Subcutaneous abdominal adipose tissue (tissue), 5 donors: ENCODE results near the gene SCN5A.

Experiments used
- H3K27ac ChIP-seq: one replicate; pipeline ENCODE4 v1.7.0; 2013; ENCODE audit warnings: low read depth, mild to moderate bottlenecking, inconsistent platforms, low read length, moderate library complexity
- H3K27me3 ChIP-seq, 5 donors: one replicate each; pipeline ENCODE4 v1.7.0; 2013; ENCODE audit warnings: low read length in 5 of 5, inconsistent platforms in 1 of 5; ENCODE audit not compliant: control insufficient read depth in 5 of 5, insufficient read depth in 4 of 5
- H3K36me3 ChIP-seq, 5 donors: one replicate each; pipeline ENCODE4 v1.7.0; 2013; ENCODE audit warnings: low read length in 5 of 5; ENCODE audit not compliant: control insufficient read depth in 5 of 5, insufficient read depth in 5 of 5
- H3K4me1 ChIP-seq, 5 donors: one replicate each; pipeline ENCODE4 v1.7.0; 2013; ENCODE audit warnings: low read length in 5 of 5, mild to moderate bottlenecking in 3 of 5, moderate library complexity in 1 of 5; ENCODE audit not compliant: control insufficient read depth in 5 of 5, insufficient read depth in 5 of 5
- H3K4me3 ChIP-seq, 5 donors: one replicate each; pipeline ENCODE4 v1.7.0; 2013; ENCODE audit warnings: low read length in 5 of 5, low read depth in 1 of 5
- H3K9ac ChIP-seq, 5 donors: one replicate each; pipeline ENCODE4 v1.7.0; 2013; ENCODE audit warnings: low read length in 5 of 5, mild to moderate bottlenecking in 4 of 5, moderate library complexity in 3 of 5
- H3K9me3 ChIP-seq, 5 donors: one replicate each; pipeline ENCODE4 v1.7.0; 2013; ENCODE audit warnings: low read length in 5 of 5; ENCODE audit not compliant: control insufficient read depth in 5 of 5
- donor health status: healthy.
- donor health status: healthy.
- donor health status: healthy.
- donor health status: healthy.
- donor health status: healthy.

SCN5A gene

DNA sequence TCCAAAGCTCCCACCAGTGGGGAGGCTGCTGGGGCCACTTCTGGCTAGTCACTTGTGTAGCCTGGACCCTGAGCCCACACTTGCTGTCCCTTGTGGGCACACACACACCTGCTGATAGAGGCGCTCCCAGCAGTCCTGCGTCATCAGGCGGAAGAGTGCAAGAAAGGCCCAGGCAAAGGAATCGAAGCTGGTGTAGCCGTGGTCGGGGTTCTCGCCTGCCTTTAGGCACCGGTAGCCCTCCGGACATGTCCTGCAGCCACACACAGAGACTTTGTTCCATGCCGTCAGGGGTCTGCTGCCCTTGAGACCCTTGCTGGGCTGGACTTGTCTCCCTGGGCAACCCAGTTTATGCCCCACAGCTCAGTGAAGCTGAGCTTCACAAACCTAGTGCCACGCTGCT lies 42.9 kb downstream of the SCN5A start:
- H3K4me3 ChIP-seq: no peak overlapping the region
- no peaks in the 10 kb centered on the region for H3K9me3 ChIP-seq
- no peak overlapping the region for H3K27ac ChIP-seq
- no peak overlapping the region for H3K9ac ChIP-seq
- H3K4me1 ChIP-seq: no peaks in the 10 kb centered on the region
- no peaks in the 10 kb centered on the region for H3K27me3 ChIP-seq
- H3K36me3 ChIP-seq: no peaks in the 10 kb centered on the region

DNA sequence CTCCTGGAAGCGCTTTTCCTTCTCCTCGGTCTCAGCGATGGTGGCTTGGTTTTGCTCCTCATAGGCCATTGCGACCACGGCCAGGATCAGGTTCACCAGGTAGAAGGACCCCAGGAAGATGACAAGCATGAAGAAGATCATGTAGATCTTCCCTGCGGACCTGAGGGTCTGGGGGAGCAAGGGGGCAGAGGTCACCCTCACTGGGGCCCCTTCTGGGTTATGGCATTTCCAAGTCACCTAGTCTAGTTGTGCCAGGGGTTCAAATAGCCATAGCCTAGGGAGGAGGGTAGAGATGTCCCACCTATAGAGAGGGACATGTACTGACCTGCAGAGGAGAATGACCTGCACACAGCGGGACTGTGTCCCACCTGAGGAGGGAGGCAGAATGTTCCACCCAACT lies 43.5 kb downstream of the SCN5A start:
- H3K4me1 ChIP-seq: no peaks in the 10 kb centered on the region
- no peak overlapping the region for H3K27ac ChIP-seq
- H3K27me3 ChIP-seq: no peaks in the 10 kb centered on the region
- H3K4me3 ChIP-seq: no peak overlapping the region
- H3K9me3 ChIP-seq: no peaks in the 10 kb centered on the region
- no peak overlapping the region for H3K9ac ChIP-seq
- H3K36me3 ChIP-seq: no peaks in the 10 kb centered on the region

DNA sequence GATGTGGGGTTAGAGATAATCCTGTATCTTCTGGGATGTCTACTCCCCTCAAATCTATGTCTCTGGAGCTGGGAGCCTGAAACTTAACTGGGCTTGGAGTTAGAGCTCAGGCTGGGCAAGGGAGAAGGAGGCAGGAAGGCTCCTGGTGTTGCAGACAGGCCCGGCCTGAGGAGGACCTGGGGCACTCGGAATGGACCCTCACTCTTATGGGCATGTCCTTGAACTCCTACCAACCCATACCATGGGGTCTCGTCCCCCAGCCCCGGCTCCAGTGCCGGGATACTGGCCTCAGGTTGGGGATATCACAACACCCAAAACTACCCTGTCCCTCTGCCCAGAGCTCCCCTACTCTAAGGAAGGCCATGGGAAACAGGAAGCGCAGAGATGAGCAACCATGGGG lies 45.2 kb downstream of the SCN5A start:
- Histone ChIP-seq H3K27me3 (no peaks in the 10 kb centered on the region), H3K4me3 (no peak overlapping the region), H3K9ac (no peak overlapping the region), H3K36me3 (no peaks in the 10 kb centered on the region), H3K27ac (no peak overlapping the region), H3K4me1 (no peaks in the 10 kb centered on the region), H3K9me3 (peaks cover 0 to 3% (median 0%) of the 10 kb centered on the region in 5 donors)

DNA sequence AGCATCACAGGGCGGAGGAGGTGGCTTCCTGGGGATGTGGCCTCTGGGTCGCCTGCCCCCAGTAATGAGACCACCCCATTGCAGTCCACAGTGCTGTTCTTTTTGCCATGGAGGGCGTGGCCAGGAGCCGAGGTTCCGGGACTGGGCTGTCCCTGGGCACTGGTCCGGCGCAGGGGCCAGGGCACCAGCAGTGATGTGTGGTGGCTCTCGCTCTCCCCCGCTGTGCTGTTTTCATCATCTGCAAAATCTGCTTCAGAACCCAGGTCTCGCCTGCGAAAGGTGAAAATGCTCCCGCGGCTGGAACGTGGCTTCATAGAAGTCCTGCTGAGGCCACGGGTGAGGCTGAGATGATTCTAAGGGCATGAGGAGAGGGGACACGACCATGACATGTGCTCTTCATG lies 45.8 kb downstream of the SCN5A start:
- Histone ChIP-seq H3K27me3 (no peaks in the 10 kb centered on the region), H3K27ac (no peak overlapping the region), H3K36me3 (no peaks in the 10 kb centered on the region), H3K4me3 (no peak overlapping the region), H3K9ac (no peak overlapping the region), H3K4me1 (no peaks in the 10 kb centered on the region), H3K9me3 (peaks cover 0 to 3% (median 0%) of the 10 kb centered on the region in 5 donors)

DNA sequence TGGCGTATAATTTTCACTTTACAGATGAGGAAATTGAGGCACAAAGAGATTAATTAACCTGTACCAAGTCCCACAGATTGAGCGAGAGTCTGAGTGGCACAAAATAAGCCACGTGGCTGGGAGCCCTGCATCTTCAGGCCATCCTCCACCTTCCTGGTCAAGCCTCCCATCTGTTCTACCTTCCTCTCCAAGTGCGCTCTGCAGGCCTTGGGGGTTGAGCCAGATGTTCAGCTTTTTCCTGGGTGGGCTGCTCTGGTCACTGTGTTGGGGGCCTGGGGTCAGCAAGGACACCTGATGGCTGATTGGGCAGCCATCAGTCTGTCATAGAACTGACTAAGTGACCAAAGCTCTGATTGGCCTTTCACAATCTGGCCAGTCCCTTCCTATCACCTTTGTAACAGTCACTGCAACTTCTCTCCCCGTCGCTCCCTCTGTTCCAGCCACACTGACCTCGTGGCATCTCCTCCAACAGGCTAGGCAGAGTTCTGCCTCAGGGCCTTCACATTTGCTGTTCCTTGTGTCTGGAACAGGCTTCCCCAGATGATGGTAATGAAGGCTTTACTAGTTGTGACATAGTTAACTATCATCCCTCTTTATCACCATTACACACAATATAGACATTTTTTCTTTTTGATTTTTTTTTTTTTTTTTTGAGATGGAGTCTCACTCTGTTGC lies 46.8 kb downstream of the SCN5A start:
- peaks cover 0 to 3% (median 0%) of the 10 kb centered on the region in 5 donors for H3K27me3 ChIP-seq
- peaks cover 0 to 3% (median 0%) of the 10 kb centered on the region in 5 donors for H3K9me3 ChIP-seq
- no peak overlapping the region for H3K9ac ChIP-seq
- no peaks in the 10 kb centered on the region for H3K4me1 ChIP-seq
- H3K27ac ChIP-seq: no peak overlapping the region
- H3K4me3 ChIP-seq: no peak overlapping the region
- H3K36me3 ChIP-seq: no peaks in the 10 kb centered on the region

DNA sequence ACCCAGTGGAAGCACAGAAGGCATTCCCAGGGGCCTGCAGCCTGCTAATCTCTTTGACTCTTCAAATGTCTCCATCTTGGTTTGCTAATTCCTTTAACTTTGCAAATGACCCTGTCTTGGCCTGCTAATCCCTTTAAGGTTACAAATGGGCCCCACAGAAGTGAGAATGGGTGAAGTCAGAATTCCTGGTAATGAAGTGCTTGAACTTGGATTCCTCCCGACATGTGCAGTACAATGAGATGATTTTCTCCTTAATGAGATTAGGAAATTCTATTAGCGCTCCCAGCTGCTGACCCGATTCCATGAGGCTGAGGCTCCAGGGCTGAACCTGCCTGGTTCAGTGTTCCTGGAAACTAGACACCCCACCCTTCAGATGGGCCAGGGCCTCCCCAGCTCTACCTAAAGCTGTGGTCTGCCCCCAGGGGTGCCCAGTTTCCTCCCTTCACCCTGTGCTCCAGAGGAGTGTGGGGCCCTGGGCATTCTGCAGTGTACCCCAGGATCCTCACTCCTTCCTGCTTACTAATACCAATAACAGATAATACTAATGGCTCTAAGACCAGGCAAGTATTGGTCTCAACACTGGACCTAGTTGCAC lies 47.4 kb downstream of the SCN5A start:
- no peaks in the 10 kb centered on the region for H3K4me1 ChIP-seq
- peaks cover 0 to 3% (median 0%) of the 10 kb centered on the region in 5 donors for H3K9me3 ChIP-seq
- H3K27ac ChIP-seq: no peak overlapping the region
- H3K27me3 ChIP-seq: peaks cover 0 to 3% (median 0%) of the 10 kb centered on the region in 5 donors
- H3K9ac ChIP-seq: no peak overlapping the region
- no peak overlapping the region for H3K4me3 ChIP-seq
- H3K36me3 ChIP-seq: no peaks in the 10 kb centered on the region

DNA sequence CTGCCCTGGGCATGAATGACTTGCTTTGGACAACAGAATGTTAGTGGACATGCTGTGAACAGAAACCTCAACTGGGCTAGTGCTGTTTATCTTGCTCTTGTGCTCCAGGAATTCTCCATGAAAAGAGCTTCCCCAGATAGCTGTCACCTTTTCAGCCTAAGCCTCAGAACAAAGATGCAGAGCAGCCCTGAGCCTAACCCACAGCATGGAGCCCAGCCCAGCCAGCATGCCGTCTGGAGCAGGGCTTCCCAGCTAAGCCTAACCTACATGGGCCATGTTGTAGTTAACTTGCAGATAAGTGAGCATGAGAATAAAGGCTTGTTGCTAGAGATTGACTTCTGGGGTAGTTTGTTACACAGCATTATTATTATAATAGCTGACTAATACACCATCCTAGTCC lies 48.9 kb downstream of the SCN5A start:
- H3K9ac ChIP-seq: no peak overlapping the region
- H3K4me1 ChIP-seq: no peaks in the 10 kb centered on the region
- peaks cover 0 to 3% (median 0%) of the 10 kb centered on the region in 5 donors for H3K27me3 ChIP-seq
- H3K36me3 ChIP-seq: no peaks in the 10 kb centered on the region
- H3K27ac ChIP-seq: no peak overlapping the region
- H3K9me3 ChIP-seq: peaks cover 0 to 3% (median 0%) of the 10 kb centered on the region in 5 donors
- no peak overlapping the region for H3K4me3 ChIP-seq

DNA sequence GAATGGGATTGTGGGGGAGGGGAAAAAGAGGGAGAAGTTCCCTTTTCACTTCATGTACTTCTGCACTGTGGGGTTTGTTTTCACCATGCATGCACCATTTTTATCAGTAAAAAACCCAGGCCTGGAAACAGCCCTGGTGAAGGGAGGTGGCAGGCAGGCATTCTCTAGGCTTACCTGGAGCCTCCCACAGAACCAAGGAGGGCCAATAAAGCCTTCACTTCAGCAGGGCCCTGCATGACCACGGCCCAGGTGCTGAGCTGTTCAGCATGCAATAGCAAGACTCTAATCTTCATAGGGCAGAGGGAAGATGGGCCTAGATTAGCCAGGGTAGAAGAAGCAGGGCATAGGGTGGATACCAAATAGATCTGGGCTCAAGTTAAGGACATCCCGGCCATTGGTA lies 49.6 kb downstream of the SCN5A start:
- H3K9ac ChIP-seq: no peak overlapping the region
- H3K27ac ChIP-seq: no peak overlapping the region
- no peak overlapping the region for H3K4me3 ChIP-seq
- peaks cover 0 to 3% (median 0%) of the 10 kb centered on the region in 5 donors for H3K27me3 ChIP-seq
- no peaks in the 10 kb centered on the region for H3K4me1 ChIP-seq
- H3K36me3 ChIP-seq: no peaks in the 10 kb centered on the region
- H3K9me3 ChIP-seq: peaks cover 0 to 3% (median 0%) of the 10 kb centered on the region in 5 donors

DNA sequence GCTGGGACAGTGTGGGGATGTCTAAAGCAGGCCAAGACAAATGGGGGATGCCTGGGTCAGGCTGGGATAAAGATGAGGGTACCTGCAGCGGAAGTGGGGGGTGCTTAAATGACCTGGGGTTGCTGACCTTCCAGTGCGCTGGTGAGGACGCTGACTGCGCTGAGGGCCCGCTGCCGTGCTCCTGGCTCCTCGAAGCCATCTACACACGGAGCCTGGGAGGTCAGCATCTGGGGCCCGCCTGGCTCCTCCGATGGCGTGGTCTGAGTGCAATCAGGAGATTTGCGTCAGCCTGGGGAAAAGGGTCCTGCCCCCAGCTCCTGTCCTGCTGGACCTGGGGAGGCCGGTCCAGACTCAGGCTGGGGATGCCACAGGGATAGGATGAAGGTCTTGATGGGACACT lies 50.7 kb downstream of the SCN5A start:
- Histone ChIP-seq H3K27me3 (peaks cover 0 to 3% (median 0%) of the 10 kb centered on the region in 5 donors), H3K27ac (no peak overlapping the region), H3K9ac (no peak overlapping the region), H3K36me3 (no peaks in the 10 kb centered on the region), H3K4me3 (no peak overlapping the region), H3K9me3 (peaks cover 0 to 3% (median 0%) of the 10 kb centered on the region in 5 donors), H3K4me1 (no peaks in the 10 kb centered on the region)

DNA sequence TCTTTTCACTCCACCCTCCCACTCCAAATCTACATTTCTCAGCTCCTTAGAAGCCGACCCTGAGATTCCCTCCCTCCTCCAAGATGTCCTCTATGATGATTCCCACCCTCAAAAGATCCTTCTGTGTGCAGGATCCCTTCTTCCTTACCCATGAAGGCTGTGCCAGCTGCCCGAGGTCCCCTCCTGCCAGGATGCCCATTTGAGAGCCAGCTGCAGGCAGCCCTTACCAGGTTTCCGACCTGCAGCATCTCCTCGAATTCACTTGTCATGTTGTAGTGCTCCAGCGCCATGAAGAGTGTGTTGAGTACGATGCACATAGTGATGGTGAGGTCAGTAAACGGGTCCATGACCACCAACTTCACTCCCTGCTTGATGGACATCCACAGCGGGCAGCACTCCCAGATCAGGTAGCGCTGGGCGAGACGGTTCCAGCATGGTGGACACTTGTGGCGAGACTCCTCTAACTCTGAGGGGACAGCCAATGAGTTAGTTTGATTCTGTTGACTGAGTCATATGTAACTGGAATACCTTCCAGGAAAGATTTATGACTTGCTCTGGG lies 51.9 kb downstream of the SCN5A start:
- Histone ChIP-seq H3K9me3 (peaks cover 0 to 3% (median 0%) of the 10 kb centered on the region in 5 donors), H3K27me3 (peaks cover 0 to 3% (median 0%) of the 10 kb centered on the region in 5 donors), H3K4me1 (no peaks in the 10 kb centered on the region), H3K4me3 (no peak overlapping the region), H3K27ac (no peak overlapping the region), H3K9ac (no peak overlapping the region), H3K36me3 (no peaks in the 10 kb centered on the region)
